Neural cell (in vitro differentiated cells): Measurements from ENCODE around the gene SERP1.

Experiments
- EP300 ChIP-seq: fragments of 450-650 bp; conservative IDR thresholded peaks from 2 replicates; pipeline ENCODE4 v1.6.1; 2014; ENCODE audit warnings: antibody characterized with exemption, mild to moderate bottlenecking, moderate library complexity; ENCODE audit not compliant: poor library complexity, severe bottlenecking
- EZH2 ChIP-seq: fragments of 200-600, 300-800 bp; shearing (Covaris generic), sonication (generic); IDR thresholded peaks from 2 replicates; pipeline ENCODE4 v1.6.1; 2014; ENCODE audit warnings: antibody characterized with exemption, low read length, borderline replicate concordance, mild to moderate bottlenecking; ENCODE audit not compliant: insufficient read depth, poor library complexity, severe bottlenecking
- MXI1 ChIP-seq: fragments of 450-650 bp; conservative IDR thresholded peaks from 2 replicates; pipeline ENCODE4 v1.6.1; 2014; ENCODE audit warnings: antibody characterized with exemption, mild to moderate bottlenecking; ENCODE audit not compliant: poor library complexity, severe bottlenecking
- POLR2AphosphoS5 ChIP-seq: IDR thresholded peaks from 2 replicates; pipeline ENCODE4 v1.6.1; 2012
- RAD21 ChIP-seq: fragments of 450-650 bp; conservative IDR thresholded peaks from 2 replicates; pipeline ENCODE4 v1.6.1; 2014; ENCODE audit warnings: antibody characterized with exemption, mild to moderate bottlenecking, moderate library complexity
- SMC3 ChIP-seq: fragments of 450-650 bp; conservative IDR thresholded peaks from 2 replicates; pipeline ENCODE4 v1.6.1; 2014; ENCODE audit warnings: antibody characterized with exemption, mild to moderate bottlenecking, moderate library complexity; ENCODE audit not compliant: poor library complexity
- TF ChIP-seq, protein P1 (sequence below): fragments of 450-650 bp; IDR thresholded peaks from 2 replicates; pipeline ENCODE4 v1.5.1; 2014; ENCODE audit warnings: antibody characterized with exemption, mild to moderate bottlenecking, moderate library complexity; ENCODE audit not compliant: poor library complexity, severe bottlenecking
- TF ChIP-seq, protein P2 (sequence below): IDR thresholded peaks from 2 replicates; pipeline ENCODE4 v1.6.1; 2012; ENCODE audit warnings: borderline replicate concordance

- TF ChIP-seq, protein P1, sequence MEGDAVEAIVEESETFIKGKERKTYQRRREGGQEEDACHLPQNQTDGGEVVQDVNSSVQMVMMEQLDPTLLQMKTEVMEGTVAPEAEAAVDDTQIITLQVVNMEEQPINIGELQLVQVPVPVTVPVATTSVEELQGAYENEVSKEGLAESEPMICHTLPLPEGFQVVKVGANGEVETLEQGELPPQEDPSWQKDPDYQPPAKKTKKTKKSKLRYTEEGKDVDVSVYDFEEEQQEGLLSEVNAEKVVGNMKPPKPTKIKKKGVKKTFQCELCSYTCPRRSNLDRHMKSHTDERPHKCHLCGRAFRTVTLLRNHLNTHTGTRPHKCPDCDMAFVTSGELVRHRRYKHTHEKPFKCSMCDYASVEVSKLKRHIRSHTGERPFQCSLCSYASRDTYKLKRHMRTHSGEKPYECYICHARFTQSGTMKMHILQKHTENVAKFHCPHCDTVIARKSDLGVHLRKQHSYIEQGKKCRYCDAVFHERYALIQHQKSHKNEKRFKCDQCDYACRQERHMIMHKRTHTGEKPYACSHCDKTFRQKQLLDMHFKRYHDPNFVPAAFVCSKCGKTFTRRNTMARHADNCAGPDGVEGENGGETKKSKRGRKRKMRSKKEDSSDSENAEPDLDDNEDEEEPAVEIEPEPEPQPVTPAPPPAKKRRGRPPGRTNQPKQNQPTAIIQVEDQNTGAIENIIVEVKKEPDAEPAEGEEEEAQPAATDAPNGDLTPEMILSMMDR = no peak
- TF ChIP-seq, protein P2, sequence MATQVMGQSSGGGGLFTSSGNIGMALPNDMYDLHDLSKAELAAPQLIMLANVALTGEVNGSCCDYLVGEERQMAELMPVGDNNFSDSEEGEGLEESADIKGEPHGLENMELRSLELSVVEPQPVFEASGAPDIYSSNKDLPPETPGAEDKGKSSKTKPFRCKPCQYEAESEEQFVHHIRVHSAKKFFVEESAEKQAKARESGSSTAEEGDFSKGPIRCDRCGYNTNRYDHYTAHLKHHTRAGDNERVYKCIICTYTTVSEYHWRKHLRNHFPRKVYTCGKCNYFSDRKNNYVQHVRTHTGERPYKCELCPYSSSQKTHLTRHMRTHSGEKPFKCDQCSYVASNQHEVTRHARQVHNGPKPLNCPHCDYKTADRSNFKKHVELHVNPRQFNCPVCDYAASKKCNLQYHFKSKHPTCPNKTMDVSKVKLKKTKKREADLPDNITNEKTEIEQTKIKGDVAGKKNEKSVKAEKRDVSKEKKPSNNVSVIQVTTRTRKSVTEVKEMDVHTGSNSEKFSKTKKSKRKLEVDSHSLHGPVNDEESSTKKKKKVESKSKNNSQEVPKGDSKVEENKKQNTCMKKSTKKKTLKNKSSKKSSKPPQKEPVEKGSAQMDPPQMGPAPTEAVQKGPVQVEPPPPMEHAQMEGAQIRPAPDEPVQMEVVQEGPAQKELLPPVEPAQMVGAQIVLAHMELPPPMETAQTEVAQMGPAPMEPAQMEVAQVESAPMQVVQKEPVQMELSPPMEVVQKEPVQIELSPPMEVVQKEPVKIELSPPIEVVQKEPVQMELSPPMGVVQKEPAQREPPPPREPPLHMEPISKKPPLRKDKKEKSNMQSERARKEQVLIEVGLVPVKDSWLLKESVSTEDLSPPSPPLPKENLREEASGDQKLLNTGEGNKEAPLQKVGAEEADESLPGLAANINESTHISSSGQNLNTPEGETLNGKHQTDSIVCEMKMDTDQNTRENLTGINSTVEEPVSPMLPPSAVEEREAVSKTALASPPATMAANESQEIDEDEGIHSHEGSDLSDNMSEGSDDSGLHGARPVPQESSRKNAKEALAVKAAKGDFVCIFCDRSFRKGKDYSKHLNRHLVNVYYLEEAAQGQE = no peak
- TF ChIP-seq EZH2 (no peak), POLR2AphosphoS5 (no peak), EP300 (no peak), SMC3 (no peak), RAD21 (no peak), MXI1 (no peak)
Observed at GRCh38 chr3:150555859-150556436, 9.7 kb upstream of the SERP1 start.
